ENCODE results near the gene TUBGCP3. TPM values are rescaled to one million over a fixed set of nuclear protein-coding genes. Genes with fewer than 3 reads are reported as not detected.

The TUBGCP3 gene
- total RNA-seq, 3 donors from 2014 or later = 32.0 to 34.5 (median 32.1) TPM

GRCh38 chr13:112457485-112457884, 130.5 kb downstream of the TUBGCP3 start:
- intact Hi-C loops (cut with DNase I; ENCODE audit: low total_unique reads) = no loop called here
- no peak for DNase-seq (ENCODE audit: low spot score in 2 of 2)
- Histone ChIP-seq H3K4me3 (no peak overlapping the region), H3K36me3 (no peaks in the 10 kb centered on the region), H3K9me3 (peaks cover 14 to 34% of the 10 kb centered on the region in 2 donors), H3K27me3 (peaks cover 0 to 17% of the 10 kb centered on the region in 2 donors), H3K27ac (no peak overlapping the region), H3K4me1 (no peaks in the 10 kb centered on the region)
- TF ChIP-seq POLR2AphosphoS5 (IDR thresholded peaks at IDR 0.05) (no peak), POLR2A (IDR thresholded peaks at IDR 0.05) (no peak)
- TF ChIP-seq, protein P1, sequence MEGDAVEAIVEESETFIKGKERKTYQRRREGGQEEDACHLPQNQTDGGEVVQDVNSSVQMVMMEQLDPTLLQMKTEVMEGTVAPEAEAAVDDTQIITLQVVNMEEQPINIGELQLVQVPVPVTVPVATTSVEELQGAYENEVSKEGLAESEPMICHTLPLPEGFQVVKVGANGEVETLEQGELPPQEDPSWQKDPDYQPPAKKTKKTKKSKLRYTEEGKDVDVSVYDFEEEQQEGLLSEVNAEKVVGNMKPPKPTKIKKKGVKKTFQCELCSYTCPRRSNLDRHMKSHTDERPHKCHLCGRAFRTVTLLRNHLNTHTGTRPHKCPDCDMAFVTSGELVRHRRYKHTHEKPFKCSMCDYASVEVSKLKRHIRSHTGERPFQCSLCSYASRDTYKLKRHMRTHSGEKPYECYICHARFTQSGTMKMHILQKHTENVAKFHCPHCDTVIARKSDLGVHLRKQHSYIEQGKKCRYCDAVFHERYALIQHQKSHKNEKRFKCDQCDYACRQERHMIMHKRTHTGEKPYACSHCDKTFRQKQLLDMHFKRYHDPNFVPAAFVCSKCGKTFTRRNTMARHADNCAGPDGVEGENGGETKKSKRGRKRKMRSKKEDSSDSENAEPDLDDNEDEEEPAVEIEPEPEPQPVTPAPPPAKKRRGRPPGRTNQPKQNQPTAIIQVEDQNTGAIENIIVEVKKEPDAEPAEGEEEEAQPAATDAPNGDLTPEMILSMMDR (IDR thresholded peaks at IDR 0.05) = no peak

GRCh38 chr13:112457081-112457480, 130.9 kb downstream of the TUBGCP3 start:
- Histone ChIP-seq H3K9me3 (peaks cover 14 to 30% of the 10 kb centered on the region in 2 donors), H3K4me1 (no peaks in the 10 kb centered on the region), H3K4me3 (no peak overlapping the region), H3K27ac (no peak overlapping the region), H3K36me3 (no peaks in the 10 kb centered on the region), H3K27me3 (peaks cover 0 to 17% of the 10 kb centered on the region in 2 donors)
- intact Hi-C loops (cut with DNase I; ENCODE audit: low total_unique reads) = no loop called here
- no peak for DNase-seq (ENCODE audit: low spot score in 2 of 2)
- TF ChIP-seq POLR2AphosphoS5 (IDR thresholded peaks at IDR 0.05) = no peak
- no peak for TF ChIP-seq POLR2A (IDR thresholded peaks at IDR 0.05)
- TF ChIP-seq, protein P1 (IDR thresholded peaks at IDR 0.05) = no peak

- TF ChIP-seq POLR2AphosphoS5 (IDR thresholded peaks at IDR 0.05) (no peak), POLR2A (IDR thresholded peaks at IDR 0.05) (no peak)
- TF ChIP-seq, protein P1 (IDR thresholded peaks at IDR 0.05) = no peak
- Histone ChIP-seq H3K27ac (no peak overlapping the region), H3K36me3 (no peaks in the 10 kb centered on the region), H3K27me3 (peaks cover 0 to 17% of the 10 kb centered on the region in 2 donors), H3K4me3 (no peak overlapping the region), H3K4me1 (no peaks in the 10 kb centered on the region), H3K9me3 (peaks cover 14 to 23% of the 10 kb centered on the region in 2 donors)
- intact Hi-C loops (cut with DNase I; ENCODE audit: low total_unique reads) = no loop called here
- no peak for DNase-seq (ENCODE audit: low spot score in 2 of 2)
Measured at GRCh38 chr13:112456138-112457056, 131.6 kb downstream of the TUBGCP3 start.

- Histone ChIP-seq H3K27ac (no peak overlapping the region), H3K9me3 (peaks cover 14 to 22% of the 10 kb centered on the region in 2 donors), H3K27me3 (peaks cover 0 to 20% of the 10 kb centered on the region in 2 donors), H3K4me1 (no peaks in the 10 kb centered on the region), H3K4me3 (no peak overlapping the region), H3K36me3 (no peaks in the 10 kb centered on the region)
- TF ChIP-seq, protein P1 (IDR thresholded peaks at IDR 0.05) = no peak
- TF ChIP-seq POLR2AphosphoS5 (IDR thresholded peaks at IDR 0.05) = no peak
- no peak for TF ChIP-seq POLR2A (IDR thresholded peaks at IDR 0.05)
- no peak for DNase-seq (ENCODE audit: low spot score in 2 of 2)
- intact Hi-C loops (cut with DNase I; ENCODE audit: low total_unique reads) = no loop called here
Measured at GRCh38 chr13:112455476-112456059, 132.4 kb downstream of the TUBGCP3 start.
